GM12801 (cell line): Measurements from ENCODE around the gene PERCC1.

ENCODE experiments used
- CTCF ChIP-seq: IDR thresholded peaks from one replicate; pipeline ENCODE4 v1.5.1; 2011; ENCODE audit warnings: control low read depth; ENCODE audit not compliant: insufficient read length; ENCODE audit errors: extremely low read depth

The PERCC1 gene

GRCh38 chr16:1455190-1456171 is 24.6 kb downstream of the PERCC1 start:
- no peak for TF ChIP-seq CTCF

- no peak for TF ChIP-seq CTCF
Observed at GRCh38 chr16:1456951-1457350, 26.1 kb downstream of the PERCC1 start.

GRCh38 chr16:1457489-1458245 is 26.8 kb downstream of the PERCC1 start:
- TF ChIP-seq CTCF, result no peak

GRCh38 chr16:1458336-1458976 is 27.6 kb downstream of the PERCC1 start:
- TF ChIP-seq CTCF, result no peak

- no peak for TF ChIP-seq CTCF
Observed at GRCh38 chr16:1458977-1459341, 28.1 kb downstream of the PERCC1 start.

- no peak for TF ChIP-seq CTCF
Observed at GRCh38 chr16:1459967-1460366, 29.1 kb downstream of the PERCC1 start.

GRCh38 chr16:1460602-1461138 is 29.8 kb downstream of the PERCC1 start:
- no peak for TF ChIP-seq CTCF
